Osteoblast (primary cell): Measurements from ENCODE around the gene RETREG1. TPM values are rescaled to one million over a fixed set of nuclear protein-coding genes. Genes with fewer than 3 reads are reported as not detected.
A peak's percentile ranks its signal among the peaks of the same experiment; 100 is the strongest.

Source experiments
- DNase-seq: peaks from one replicate; pipeline ENCODE4 v3.0.0; 2011; ENCODE audit warnings: low spot score, mixed read lengths; ENCODE audit not compliant: insufficient read length; ENCODE audit errors: missing footprints
- H2AFZ ChIP-seq: 2 replicates; pipeline ENCODE4 v1.6.0; 2011; ENCODE audit warnings: mild to moderate bottlenecking, low read length
- H3K27ac ChIP-seq: 2 replicates; pipeline ENCODE4 v1.5.1; 2011; ENCODE audit warnings: mild to moderate bottlenecking, low read depth, low read length, moderate library complexity
- H3K27me3 ChIP-seq: 2 replicates; pipeline ENCODE4 v1.6.0; 2012; ENCODE audit warnings: mild to moderate bottlenecking, control low read depth, inconsistent platforms, low read length, moderate library complexity; ENCODE audit not compliant: insufficient read depth
- H3K36me3 ChIP-seq: 2 replicates; pipeline ENCODE4 v1.5.1; 2011; ENCODE audit warnings: mild to moderate bottlenecking, low read length, control low read depth, moderate library complexity; ENCODE audit not compliant: insufficient read depth
- H3K4me1 ChIP-seq: 2 replicates; pipeline ENCODE4 v1.5.1; 2011; ENCODE audit warnings: mild to moderate bottlenecking, low read length, control low read depth, moderate library complexity; ENCODE audit not compliant: insufficient read depth
- H3K4me2 ChIP-seq: 2 replicates; pipeline ENCODE4 v1.6.0; 2011; ENCODE audit warnings: mild to moderate bottlenecking, low read length; ENCODE audit not compliant: insufficient read depth
- H3K4me3 ChIP-seq: fragments of 200-600 bp; sonication (generic); 3 replicates; pipeline ENCODE4 v1.5.1; 2012; ENCODE audit warnings: mild to moderate bottlenecking, low read length, inconsistent platforms; ENCODE audit not compliant: insufficient read depth
- H3K79me2 ChIP-seq: 2 replicates; pipeline ENCODE4 v1.6.0; 2012; ENCODE audit warnings: mild to moderate bottlenecking, low read length, control low read depth, inconsistent platforms; ENCODE audit not compliant: insufficient read depth
- H3K9me3 ChIP-seq: 2 replicates; pipeline ENCODE4 v1.5.1; 2011; ENCODE audit warnings: low read depth, low read length, control low read depth
- H4K20me1 ChIP-seq: 2 replicates; pipeline ENCODE4 v1.6.0; 2012; ENCODE audit warnings: mild to moderate bottlenecking, low read length, control low read depth; ENCODE audit not compliant: insufficient read depth
- CTCF ChIP-seq: IDR thresholded peaks from 2 replicates; pipeline ENCODE4 v1.5.1; 2011; ENCODE audit warnings: mild to moderate bottlenecking, low read depth, low read length, moderate library complexity; ENCODE audit errors: extremely low read depth
- total RNA-seq: library from RNA; depleted of rRNA; stranded (reverse); fragments of >200 nt; gene quantifications from 2 replicates; pipeline ENCODE4 v1.2.3, GENCODE V29; 2012

RETREG1 gene
- total RNA-seq, 1 donor: 8.3 TPM

GRCh38 chr5:16464664-16465543, 151.9 kb downstream of the RETREG1 start:
- TF ChIP-seq CTCF: peak; percentile 16
- no peaks in the 10 kb centered on the region for H3K27me3 ChIP-seq
- H4K20me1 ChIP-seq: peaks cover 29% of the 10 kb centered on the region
- no peak for DNase-seq
- peak overlapping the region; percentile 80 for H3K27ac ChIP-seq
- H3K4me3 ChIP-seq: peak overlapping the region; percentile 97
- peaks cover 83% of the 10 kb centered on the region for H3K79me2 ChIP-seq
- no peaks in the 10 kb centered on the region for H3K9me3 ChIP-seq
- peaks cover 54% of the 10 kb centered on the region for H3K4me1 ChIP-seq
- H3K36me3 ChIP-seq: peaks cover 34% of the 10 kb centered on the region
- peak overlapping the region; percentile 98 for H2AFZ ChIP-seq
- H3K4me2 ChIP-seq: peak overlapping the region; percentile 93

GRCh38 chr5:16464231-16464630, 152.6 kb downstream of the RETREG1 start:
- H3K4me3 ChIP-seq: peak overlapping the region; percentile 97
- no peak for TF ChIP-seq CTCF
- H3K4me2 ChIP-seq: peak overlapping the region; percentile 93
- H4K20me1 ChIP-seq: peaks cover 30% of the 10 kb centered on the region
- peaks cover 59% of the 10 kb centered on the region for H3K4me1 ChIP-seq
- no peaks in the 10 kb centered on the region for H3K27me3 ChIP-seq
- peaks cover 83% of the 10 kb centered on the region for H3K79me2 ChIP-seq
- H3K27ac ChIP-seq: peak overlapping the region; percentile 80
- H2AFZ ChIP-seq: no peak overlapping the region
- H3K9me3 ChIP-seq: no peaks in the 10 kb centered on the region
- H3K36me3 ChIP-seq: peaks cover 36% of the 10 kb centered on the region
- no peak for DNase-seq

- Histone ChIP-seq H4K20me1 (peaks cover 24% of the 10 kb centered on the region), H2AFZ (no peak overlapping the region), H3K79me2 (peaks cover 87% of the 10 kb centered on the region), H3K4me1 (peaks cover 62% of the 10 kb centered on the region), H3K27me3 (no peaks in the 10 kb centered on the region), H3K9me3 (no peaks in the 10 kb centered on the region), H3K4me2 (peak overlapping the region; percentile 54), H3K36me3 (peaks cover 56% of the 10 kb centered on the region), H3K27ac (peak overlapping the region; percentile 40), H3K4me3 (peak overlapping the region; percentile 17)
- peak; percentile 84 for DNase-seq
- TF ChIP-seq CTCF: no peak
These were observed 155.0 kb downstream of the RETREG1 start for GRCh38 chr5:16461782-16462181.

- Histone ChIP-seq H3K4me2 (peak overlapping the region; percentile 54), H3K27me3 (no peaks in the 10 kb centered on the region), H2AFZ (no peak overlapping the region), H3K4me3 (peak overlapping the region; percentile 17), H3K79me2 (peaks cover 85% of the 10 kb centered on the region), H3K36me3 (peaks cover 58% of the 10 kb centered on the region), H3K9me3 (no peaks in the 10 kb centered on the region), H3K27ac (peak overlapping the region; percentile 40), H3K4me1 (peaks cover 63% of the 10 kb centered on the region), H4K20me1 (peaks cover 24% of the 10 kb centered on the region)
- no peak for TF ChIP-seq CTCF
- no peak for DNase-seq
These were observed 155.8 kb downstream of the RETREG1 start for GRCh38 chr5:16461026-16461425.
